Right lobe of liver (tissue), 6 donors: ENCODE measurements around the gene TNNC1. TPM values are rescaled to one million over a fixed set of nuclear protein-coding genes. Genes with fewer than 3 reads are reported as not detected.

Source experiments
- ATAC-seq, 4 donors: fragments of 200-7000 bp; cut with Tn5 transposase; one replicate each; pipeline ENCODE4 v1.9.1; 2020; ENCODE audit warnings: mild to moderate bottlenecking in 4 of 4, moderate library complexity in 4 of 4
- DNase-seq, 3 donors: peaks; one replicate each; pipeline ENCODE4 v3.0.0-alpha.2; 2020
- H3K27ac ChIP-seq, 3 donors: fragments of 200-600 bp; one replicate each; pipeline ENCODE4 v1.8.0; 2022
- H3K27me3 ChIP-seq, 2 donors: fragments of 200-600 bp; one replicate each; pipeline ENCODE4 v1.8.0; 2022
- H3K36me3 ChIP-seq, 4 donors: fragments of 200-600 bp; sonication (generic) in 1 of 4; one replicate each; pipeline versions ENCODE4 v1.5.1 to v1.8.0; 2017 to 2022; ENCODE audit warnings: control low read depth in 1 of 4
- H3K4me1 ChIP-seq, 4 donors: fragments of 200-600 bp; sonication (generic) in 1 of 4; one replicate each; pipeline versions ENCODE4 v1.5.1 to v1.8.0; 2017 to 2022; ENCODE audit warnings: control low read depth in 1 of 4
- H3K4me3 ChIP-seq, 3 donors: fragments of 200-600 bp; one replicate each; pipeline ENCODE4 v1.8.0; 2022
- H3K9me3 ChIP-seq, 4 donors: fragments of 200-600 bp; sonication (generic) in 1 of 4; one replicate each; pipeline versions ENCODE4 v1.5.1 to v1.8.0; 2017 to 2022; ENCODE audit warnings: control low read depth in 1 of 4
- CTCF ChIP-seq, 4 donors: fragments of 200-600 bp in 3 of 4; fragments of 450-650 bp in 1 of 4; IDR thresholded peaks; one replicate each; pipeline versions ENCODE4 v1.5.1 to v1.8.0; 2016 to 2022; ENCODE audit warnings: antibody characterized with exemption in 4 of 4, mild to moderate bottlenecking in 2 of 4
- POLR2A ChIP-seq: fragments of 450-650 bp; IDR thresholded peaks from one replicate; pipeline ENCODE4 v1.6.1; 2017; ENCODE audit warnings: antibody characterized with exemption, mild to moderate bottlenecking
- WGBS: methylation state at CpG from one replicate; pipeline ENCODE4 v1.1.6; 2018; ENCODE audit warnings: low coverage, low lambda C conversion rate; ENCODE audit not compliant: insufficient coverage; ENCODE audit errors: missing lambda C conversion rate; 5-methylcytosine and 5-hydroxymethylcytosine counted together
- intact Hi-C, 2 donors: fragments of 100-400 bp; cut with DNase I; formaldehyde crosslinking; loops; one replicate each; pipeline versions ENCODE4 v1.11.2 to v1.14.1; 2022
- total RNA-seq, 6 experiments: library from RNA; depleted of rRNA in 2 of 6; stranded (reverse); fragments of >200 nt in 2 of 6; fragmentation: NEBNext Ultra II Directional in 3 of 6; extraction: Animal tissue kit (Norgen Biotek cat#: 25700) in 3 of 6; gene quantifications; one replicate each; pipeline versions ENCODE4 v1.1.0 to v1.2.4, GENCODE V29; 2016 to 2023
- donor health status: DM: no; HTN: yes; CAD: no.
- donor health status: DM: no; HTN: no; CAD: no.
- donor health status: DM: no; HTN: no; CAD: no.
- donor health status: DM: no; HTN: yes; CAD: no.
- donor health status: DM: no; HTN: yes; CAD: no.

Gene TNNC1
- total RNA-seq, 6 experiments from 2014 or later, result 0.55 to 12.2 (median 1.3) TPM

- no peaks in the 10 kb centered on the region for H3K4me1 ChIP-seq
- WGBS, result no CpG with 5 or more reads among the region's 7 CpGs
- intact Hi-C loops, result no loop called here
These were observed 39.6 kb upstream of the TNNC1 start for GRCh38 chr3:52493232-52494017.

GRCh38 chr3:52492059-52492458 lies 38.2 kb upstream of the TNNC1 start:
- WGBS, result 88% methylated on average over 5 of the region's 21 CpGs
- no peak for DNase-seq
- Histone ChIP-seq H3K27ac (no peak overlapping the region), H3K36me3 (peaks cover 0 to 49% (median 16%) of the 10 kb centered on the region in 4 donors), H3K4me3 (no peak overlapping the region), H3K27me3 (no peaks in the 10 kb centered on the region), H3K9me3 (no peaks in the 10 kb centered on the region), H3K4me1 (no peaks in the 10 kb centered on the region)
- no peak for ATAC-seq
- TF ChIP-seq CTCF (IDR thresholded peaks at IDR 0.05) (no peak), POLR2A (no peak)
- intact Hi-C loops, result no loop called here

More at GRCh38 chr3:52493232-52494017, 39.6 kb upstream of the TNNC1 start:
- H3K9me3 ChIP-seq, result no peaks in the 10 kb centered on the region
- peaks cover 0 to 38% (median 11%) of the 10 kb centered on the region in 4 donors for H3K36me3 ChIP-seq
- H3K4me3 ChIP-seq, result no peak overlapping the region
- H3K27ac ChIP-seq, result no peak overlapping the region
- H3K27me3 ChIP-seq, result no peaks in the 10 kb centered on the region
- no peak for DNase-seq
- TF ChIP-seq CTCF (IDR thresholded peaks at IDR 0.05) (no peak), POLR2A (no peak)
- no peak for ATAC-seq

GRCh38 chr3:52490939-52491526 lies 37.2 kb upstream of the TNNC1 start:
- H3K4me1 ChIP-seq, result no peaks in the 10 kb centered on the region
- no peaks in the 10 kb centered on the region for H3K27me3 ChIP-seq
- 53% methylated on average over 4 of the region's 23 CpGs for WGBS
- intact Hi-C loops, result no loop called here
- ATAC-seq (peak; percentile 59 to 70 (median 65)), DNase-seq (peak in 1 of 3 donors; percentile 66)
- no peak overlapping the region for H3K4me3 ChIP-seq
- no peak for TF ChIP-seq CTCF (IDR thresholded peaks at IDR 0.05)
- TF ChIP-seq POLR2A, result no peak
- H3K36me3 ChIP-seq, result peaks cover 0 to 49% (median 16%) of the 10 kb centered on the region in 4 donors
- H3K27ac ChIP-seq, result peak overlapping the region in 2 of 3 donors; percentile 10 to 11
- H3K9me3 ChIP-seq, result no peaks in the 10 kb centered on the region

DNA sequence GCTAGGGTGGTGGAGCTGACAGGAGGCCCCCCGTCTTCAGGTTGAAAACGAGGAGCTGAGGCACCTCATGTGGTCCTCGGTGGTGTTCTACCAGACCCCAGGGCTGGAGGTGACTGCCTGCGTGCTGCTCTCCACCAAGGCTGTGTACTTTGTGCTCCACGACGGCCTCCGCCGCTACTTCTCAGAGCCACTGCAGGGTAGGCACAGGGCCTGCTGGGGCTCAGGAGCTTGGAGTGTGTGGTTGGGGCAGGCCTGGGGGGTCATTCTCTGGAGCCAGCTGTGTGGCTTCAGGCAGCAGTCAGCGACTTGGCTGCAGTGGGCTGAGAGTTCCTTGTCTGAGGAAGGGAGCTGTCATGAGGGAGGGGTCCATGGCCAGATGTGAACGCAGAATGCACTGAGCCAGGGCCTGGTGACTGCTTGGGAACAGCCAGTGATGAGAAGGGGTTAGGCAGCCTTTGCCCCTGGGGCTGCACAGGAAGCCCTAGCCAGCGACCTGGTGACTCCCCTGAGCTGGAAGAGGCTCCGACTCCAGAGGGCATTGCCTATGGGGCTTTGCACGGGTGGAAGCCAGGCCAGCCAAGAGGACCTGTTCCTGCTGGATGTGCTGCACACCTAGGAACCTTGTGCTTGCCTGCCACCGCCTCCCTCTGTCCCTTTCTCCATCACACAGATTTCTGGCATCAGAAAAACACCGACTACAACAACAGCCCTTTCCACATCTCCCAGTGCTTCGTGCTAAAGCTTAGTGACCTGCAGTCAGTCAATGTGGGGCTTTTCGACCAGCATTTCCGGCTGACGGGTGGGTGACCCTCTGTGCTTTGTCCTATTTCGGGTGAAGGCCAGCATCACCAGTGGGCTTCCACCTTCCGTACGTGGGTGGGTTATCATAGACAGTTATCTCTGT lies 36.4 kb upstream of the TNNC1 start:
- intact Hi-C loops, result no loop called here
- 82% methylated on average over 4 of the region's 22 CpGs for WGBS

More for the DNA sequence above, 36.4 kb upstream of the TNNC1 start:
- Histone ChIP-seq H3K4me1 (no peaks in the 10 kb centered on the region), H3K4me3 (no peak overlapping the region), H3K36me3 (peaks cover 0 to 52% (median 17%) of the 10 kb centered on the region in 4 donors), H3K9me3 (no peaks in the 10 kb centered on the region), H3K27me3 (no peaks in the 10 kb centered on the region), H3K27ac (no peak overlapping the region)
- peak in 2 of 4 donors; percentile 2 to 9 for ATAC-seq
- TF ChIP-seq POLR2A, result no peak
- TF ChIP-seq CTCF (IDR thresholded peaks at IDR 0.05), result no peak
- no peak for DNase-seq
